MM.1S (cell line): Measurements from ENCODE around the gene CDC42BPA.

Experiments used
- DNase-seq: peaks from one replicate; pipeline ENCODE4 v3.0.0-alpha.2; 2015
- H2AFZ ChIP-seq: fragments of 300-600 bp; sonication (generic); 2 replicates; pipeline ENCODE4 v1.6.0; 2016; ENCODE audit warnings: antibody characterized with exemption, low read length
- H3F3A ChIP-seq: fragments of 300-600 bp; sonication (generic); 2 replicates; pipeline ENCODE4 v1.6.1; 2016; ENCODE audit warnings: mild to moderate bottlenecking, antibody characterized with exemption, low read length, moderate library complexity, mixed read lengths; ENCODE audit not compliant: insufficient read depth
- H3K27ac ChIP-seq: fragments of 300-600 bp; sonication (generic); 2 replicates; pipeline ENCODE4 v1.5.1; 2016; ENCODE audit warnings: mild to moderate bottlenecking, low read length
- H3K27me3 ChIP-seq: fragments of 300-600 bp; sonication (generic); replicated peaks from 2 replicates; pipeline ENCODE4 v1.6.0; 2016; ENCODE audit warnings: low read length; ENCODE audit not compliant: insufficient read depth
- H3K36me3 ChIP-seq: fragments of 300-600 bp; sonication (generic); replicated peaks from 2 replicates; pipeline ENCODE4 v1.6.1; 2016; ENCODE audit warnings: mild to moderate bottlenecking, low read length, mixed read lengths; ENCODE audit not compliant: insufficient read depth
- H3K4me1 ChIP-seq: fragments of 300-600 bp; sonication (generic); 2 replicates; pipeline ENCODE4 v1.6.1; 2016; ENCODE audit warnings: low read length, mixed read lengths
- H3K4me2 ChIP-seq: fragments of 300-600 bp; sonication (generic); 2 replicates; pipeline ENCODE4 v1.6.0; 2016; ENCODE audit warnings: low read depth, low read length
- H3K4me3 ChIP-seq: fragments of 300-600 bp; sonication (generic); 2 replicates; pipeline ENCODE4 v1.5.1; 2016; ENCODE audit warnings: low read length, mixed read lengths
- H3K79me2 ChIP-seq: fragments of 300-600 bp; sonication (generic); 2 replicates; pipeline ENCODE4 v1.6.1; 2016; ENCODE audit warnings: mixed run types, low read length, mixed read lengths
- H3K9ac ChIP-seq: fragments of 300-600 bp; sonication (generic); 2 replicates; pipeline ENCODE4 v1.6.1; 2016; ENCODE audit warnings: low read length, mixed read lengths
- H3K9me2 ChIP-seq: fragments of 300-600 bp; sonication (generic); replicated peaks from 2 replicates; pipeline ENCODE4 v1.6.1; 2016; ENCODE audit warnings: mild to moderate bottlenecking, low read length, mixed read lengths; ENCODE audit not compliant: insufficient read depth
- H3K9me3 ChIP-seq: fragments of 300-600 bp; sonication (generic); replicated peaks from 2 replicates; pipeline ENCODE4 v1.6.1; 2016; ENCODE audit warnings: mild to moderate bottlenecking, low read length, mixed read lengths; ENCODE audit not compliant: insufficient read depth
- H4K20me1 ChIP-seq: fragments of 300-600 bp; sonication (generic); 2 replicates; pipeline ENCODE4 v1.6.1; 2016; ENCODE audit warnings: mild to moderate bottlenecking, low read length, moderate library complexity, mixed read lengths; ENCODE audit not compliant: insufficient read depth
- EZH2 ChIP-seq: fragments of 300-600 bp; sonication (generic); optimal IDR thresholded peaks from 2 replicates; pipeline ENCODE3; 2017; ENCODE audit warnings: low read depth, mild to moderate bottlenecking, antibody characterized with exemption, low read length, mixed read lengths
- EZH2phosphoT487 ChIP-seq: fragments of 300-600 bp; sonication (generic); IDR thresholded peaks from 2 replicates; pipeline ENCODE4 v1.6.1; 2018; ENCODE audit warnings: antibody characterized with exemption, low read length
- TF ChIP-seq, protein P1 (sequence below): fragments of 300-600 bp; sonication (generic); IDR thresholded peaks from 2 replicates; pipeline ENCODE4 v1.5.1; 2016; ENCODE audit warnings: antibody characterized with exemption, low read length, mixed read lengths

The CDC42BPA gene

DNA sequence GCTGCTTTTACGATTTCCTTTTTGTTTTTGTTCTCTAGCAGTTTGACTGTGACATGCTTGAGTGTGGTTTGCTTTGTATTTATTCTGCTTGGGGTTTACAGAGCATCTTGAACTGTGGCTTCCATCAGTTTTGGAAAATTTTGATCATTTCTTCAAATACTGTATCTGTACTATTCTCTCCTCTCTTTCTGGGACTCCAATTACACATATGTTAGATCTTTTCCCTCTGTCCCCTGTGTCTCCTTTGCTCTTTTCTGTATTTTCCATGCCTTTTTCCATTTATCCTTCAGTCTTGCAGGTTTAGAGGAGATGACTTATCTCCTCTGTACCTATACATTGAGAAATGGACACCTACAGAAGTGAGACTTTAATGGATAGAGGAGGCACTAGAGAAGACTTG, 346.5 kb downstream of the CDC42BPA start:
- no peaks in the 10 kb centered on the region for H3F3A ChIP-seq
- H3K9me3 ChIP-seq = no peaks in the 10 kb centered on the region
- no peak for DNase-seq
- peaks cover 52% of the 10 kb centered on the region for H3K79me2 ChIP-seq
- no peak for TF ChIP-seq EZH2
- TF ChIP-seq, protein P1, sequence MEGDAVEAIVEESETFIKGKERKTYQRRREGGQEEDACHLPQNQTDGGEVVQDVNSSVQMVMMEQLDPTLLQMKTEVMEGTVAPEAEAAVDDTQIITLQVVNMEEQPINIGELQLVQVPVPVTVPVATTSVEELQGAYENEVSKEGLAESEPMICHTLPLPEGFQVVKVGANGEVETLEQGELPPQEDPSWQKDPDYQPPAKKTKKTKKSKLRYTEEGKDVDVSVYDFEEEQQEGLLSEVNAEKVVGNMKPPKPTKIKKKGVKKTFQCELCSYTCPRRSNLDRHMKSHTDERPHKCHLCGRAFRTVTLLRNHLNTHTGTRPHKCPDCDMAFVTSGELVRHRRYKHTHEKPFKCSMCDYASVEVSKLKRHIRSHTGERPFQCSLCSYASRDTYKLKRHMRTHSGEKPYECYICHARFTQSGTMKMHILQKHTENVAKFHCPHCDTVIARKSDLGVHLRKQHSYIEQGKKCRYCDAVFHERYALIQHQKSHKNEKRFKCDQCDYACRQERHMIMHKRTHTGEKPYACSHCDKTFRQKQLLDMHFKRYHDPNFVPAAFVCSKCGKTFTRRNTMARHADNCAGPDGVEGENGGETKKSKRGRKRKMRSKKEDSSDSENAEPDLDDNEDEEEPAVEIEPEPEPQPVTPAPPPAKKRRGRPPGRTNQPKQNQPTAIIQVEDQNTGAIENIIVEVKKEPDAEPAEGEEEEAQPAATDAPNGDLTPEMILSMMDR = no peak
- TF ChIP-seq EZH2phosphoT487 = no peak
- H3K4me1 ChIP-seq = no peaks in the 10 kb centered on the region
- H2AFZ ChIP-seq = no peak overlapping the region
- H3K4me2 ChIP-seq = no peak overlapping the region
- no peaks in the 10 kb centered on the region for H3K27me3 ChIP-seq
- no peak overlapping the region for H3K27ac ChIP-seq
- H3K9ac ChIP-seq = no peak overlapping the region
- H3K9me2 ChIP-seq = no peaks in the 10 kb centered on the region
- H3K4me3 ChIP-seq = no peak overlapping the region
- H4K20me1 ChIP-seq = no peaks in the 10 kb centered on the region
- 0 out of 2 replicates have a peak, but pooled peaks cover 4% of the 10 kb centered on the region for H3K36me3 ChIP-seq

DNA sequence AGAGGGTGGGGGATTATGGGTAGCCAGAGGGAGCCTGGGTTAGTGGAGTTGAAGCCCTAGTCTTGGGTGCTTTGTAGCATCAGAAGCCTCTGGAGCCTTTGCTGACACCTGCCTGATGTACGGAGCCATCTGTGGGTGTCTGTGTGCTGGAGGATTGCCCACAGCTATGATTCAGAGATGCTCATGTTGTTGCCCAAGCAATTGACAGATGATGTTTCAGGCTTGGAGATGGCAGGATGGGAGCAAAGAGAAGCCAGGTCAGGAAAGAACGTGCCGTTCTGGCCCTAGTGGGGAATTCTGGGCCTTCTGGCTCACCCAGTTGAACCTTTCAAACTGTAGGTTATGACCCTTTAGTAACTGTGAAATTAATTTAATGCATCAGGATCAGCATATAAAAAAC, 350.6 kb downstream of the CDC42BPA start:
- DNase-seq = no peak
- H3K4me2 ChIP-seq = no peak overlapping the region
- H3K4me3 ChIP-seq = no peak overlapping the region
- peaks cover 51% of the 10 kb centered on the region for H3K79me2 ChIP-seq
- no peak overlapping the region for H2AFZ ChIP-seq
- no peaks in the 10 kb centered on the region for H4K20me1 ChIP-seq
- TF ChIP-seq EZH2phosphoT487 (no peak), EZH2 (no peak)
- H3K9ac ChIP-seq = no peak overlapping the region
- no peaks in the 10 kb centered on the region for H3K9me3 ChIP-seq
- no peaks in the 10 kb centered on the region for H3K9me2 ChIP-seq
- no peak overlapping the region for H3K27ac ChIP-seq
- 0 out of 2 replicates have a peak, but pooled peaks cover 4% of the 10 kb centered on the region for H3K36me3 ChIP-seq
- H3K4me1 ChIP-seq = no peaks in the 10 kb centered on the region
- H3K27me3 ChIP-seq = no peaks in the 10 kb centered on the region
- H3F3A ChIP-seq = no peaks in the 10 kb centered on the region

DNA sequence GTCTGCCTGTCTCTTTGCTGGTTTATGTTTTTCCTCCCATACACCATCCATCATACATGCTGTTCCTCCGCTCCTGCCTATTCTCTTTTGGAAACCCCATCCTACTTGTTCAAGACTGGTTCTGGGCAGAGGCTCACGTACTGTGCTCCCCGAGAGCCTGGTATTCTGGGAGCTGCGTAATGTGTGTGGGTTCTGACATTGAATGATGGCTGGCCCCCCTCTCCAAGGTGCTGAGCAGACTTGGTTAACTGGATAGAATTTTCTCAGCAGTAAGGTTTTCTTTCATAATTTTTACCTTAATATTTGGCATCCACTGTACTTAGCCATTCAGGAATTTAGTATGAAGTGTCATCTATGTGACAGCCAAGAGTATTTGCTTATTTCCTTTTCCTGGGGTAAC, 351.6 kb downstream of the CDC42BPA start:
- no peaks in the 10 kb centered on the region for H3F3A ChIP-seq
- no peak overlapping the region for H3K9ac ChIP-seq
- TF ChIP-seq EZH2phosphoT487 = no peak
- TF ChIP-seq, protein P1 = no peak
- no peak for TF ChIP-seq EZH2
- H3K27me3 ChIP-seq = no peaks in the 10 kb centered on the region
- H4K20me1 ChIP-seq = no peaks in the 10 kb centered on the region
- 0 out of 2 replicates have a peak, but pooled peaks cover 4% of the 10 kb centered on the region for H3K36me3 ChIP-seq
- DNase-seq = no peak
- no peak overlapping the region for H3K4me2 ChIP-seq
- H3K27ac ChIP-seq = no peak overlapping the region
- no peaks in the 10 kb centered on the region for H3K9me3 ChIP-seq
- H3K79me2 ChIP-seq = peaks cover 58% of the 10 kb centered on the region
- H3K4me1 ChIP-seq = no peaks in the 10 kb centered on the region
- H3K4me3 ChIP-seq = no peak overlapping the region
- no peak overlapping the region for H2AFZ ChIP-seq
- no peaks in the 10 kb centered on the region for H3K9me2 ChIP-seq

DNA sequence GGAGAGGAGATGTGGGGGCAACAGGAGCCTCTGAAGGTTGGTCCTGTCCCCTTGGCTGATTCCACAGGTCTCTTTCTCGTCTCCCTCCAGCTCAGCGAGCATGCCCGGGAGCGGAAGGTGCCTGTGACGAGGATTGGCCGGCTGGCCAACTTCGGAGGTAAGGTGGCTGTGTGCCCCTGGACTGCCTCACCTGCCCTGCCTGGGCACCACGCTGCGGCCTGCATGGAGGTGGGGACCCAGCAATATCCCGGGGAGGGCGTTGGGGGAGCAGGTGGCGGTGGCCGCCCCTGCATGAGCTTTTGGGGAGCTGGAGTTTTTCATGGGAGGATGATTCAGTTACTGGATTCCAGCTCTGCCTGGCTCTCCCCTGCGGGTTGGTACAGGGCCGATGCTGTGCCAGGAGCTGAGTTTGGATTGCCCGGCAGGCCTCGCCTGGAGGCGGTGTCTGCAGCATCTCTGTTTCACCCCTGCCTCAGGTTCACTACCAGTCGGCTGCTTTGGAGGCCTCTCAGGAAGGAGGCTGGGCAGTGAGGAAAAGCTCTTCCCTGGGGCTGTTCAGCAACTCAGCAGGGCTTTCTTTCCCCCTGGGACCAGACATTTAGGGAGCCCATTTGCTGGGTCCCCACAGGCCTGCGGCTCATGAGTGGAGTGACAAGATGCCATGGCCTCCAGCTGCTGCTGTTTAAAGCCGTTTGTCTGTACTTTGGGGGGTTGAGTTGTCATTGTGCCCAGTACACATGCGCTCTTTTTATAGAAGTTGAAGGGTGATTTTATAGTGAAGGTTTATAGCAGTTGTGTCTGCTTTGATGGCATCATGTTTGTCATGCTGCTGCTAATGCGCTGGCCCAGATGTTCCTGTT, 352.5 kb downstream of the CDC42BPA start:
- peaks cover 66% of the 10 kb centered on the region for H3K79me2 ChIP-seq
- no peak overlapping the region for H3K4me2 ChIP-seq
- no peaks in the 10 kb centered on the region for H4K20me1 ChIP-seq
- H3K27ac ChIP-seq = no peak overlapping the region
- no peaks in the 10 kb centered on the region for H3K9me3 ChIP-seq
- H3K27me3 ChIP-seq = no peaks in the 10 kb centered on the region
- no peak overlapping the region for H2AFZ ChIP-seq
- no peak for TF ChIP-seq EZH2phosphoT487
- no peak for TF ChIP-seq EZH2
- TF ChIP-seq, protein P1 = no peak
- no peak overlapping the region for H3K9ac ChIP-seq
- no peak for DNase-seq
- H3K36me3 ChIP-seq = 0 out of 2 replicates have a peak, but pooled peaks cover 4% of the 10 kb centered on the region
- no peaks in the 10 kb centered on the region for H3K9me2 ChIP-seq
- no peak overlapping the region for H3K4me3 ChIP-seq
- H3F3A ChIP-seq = no peaks in the 10 kb centered on the region
- H3K4me1 ChIP-seq = no peaks in the 10 kb centered on the region
